GM12875 (cell line): ENCODE data around the gene SMURF2.

Source experiments
- H3K4me3 ChIP-seq: one replicate; pipeline ENCODE4 v1.5.1; 2011; ENCODE audit warnings: low read depth, low read length, control low read depth
- CTCF ChIP-seq: IDR thresholded peaks from 2 replicates; pipeline ENCODE4 v1.5.1; 2011; ENCODE audit warnings: low read depth, mild to moderate bottlenecking, control low read depth, inconsistent platforms, low read length, moderate library complexity, borderline replicate concordance; ENCODE audit not compliant: insufficient read depth

Gene SMURF2

DNA sequence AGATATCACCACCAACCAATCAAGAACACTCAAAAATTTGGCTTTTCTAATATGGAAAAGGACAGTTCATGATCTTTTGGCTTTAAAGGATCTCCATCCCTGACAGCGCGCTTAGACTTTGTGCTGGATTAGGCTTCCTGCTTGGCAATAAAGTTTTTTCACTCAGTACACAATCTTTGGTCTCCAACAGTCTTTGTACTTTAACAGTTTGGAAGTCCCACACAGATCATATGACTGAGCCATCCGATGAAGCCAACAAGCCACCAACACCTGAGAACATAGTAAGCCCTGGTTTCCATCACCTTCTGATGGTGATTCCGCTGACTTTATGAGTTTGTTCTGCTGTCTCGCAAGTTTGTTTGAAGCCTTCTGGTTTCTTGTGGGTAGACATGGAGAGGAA lies 34.3 kb downstream of the SMURF2 start:
- no peak overlapping the region for H3K4me3 ChIP-seq
- TF ChIP-seq CTCF = no peak

DNA sequence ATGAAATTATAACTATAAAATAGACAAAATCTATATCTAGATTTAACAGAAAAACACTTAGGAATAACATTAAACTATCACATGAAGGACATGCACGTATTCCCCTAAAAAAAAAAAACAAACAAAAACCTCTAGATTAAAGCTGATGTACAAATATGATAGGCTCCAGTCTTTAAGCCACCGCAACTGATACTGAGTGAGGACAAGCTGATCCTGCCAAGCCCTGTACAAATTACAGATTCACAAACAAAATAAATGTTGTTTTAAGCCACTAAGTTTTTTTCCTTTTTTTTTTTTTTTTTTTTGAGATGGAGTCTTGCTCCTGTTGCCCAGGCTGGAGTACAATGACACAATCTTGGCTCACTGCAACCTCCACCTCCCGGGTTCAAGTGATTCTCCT lies 35.3 kb downstream of the SMURF2 start:
- no peak for TF ChIP-seq CTCF
- H3K4me3 ChIP-seq = no peak overlapping the region

- no peak for TF ChIP-seq CTCF
These were observed 36.6 kb downstream of the SMURF2 start for GRCh38 chr17:64625541-64625940.

DNA sequence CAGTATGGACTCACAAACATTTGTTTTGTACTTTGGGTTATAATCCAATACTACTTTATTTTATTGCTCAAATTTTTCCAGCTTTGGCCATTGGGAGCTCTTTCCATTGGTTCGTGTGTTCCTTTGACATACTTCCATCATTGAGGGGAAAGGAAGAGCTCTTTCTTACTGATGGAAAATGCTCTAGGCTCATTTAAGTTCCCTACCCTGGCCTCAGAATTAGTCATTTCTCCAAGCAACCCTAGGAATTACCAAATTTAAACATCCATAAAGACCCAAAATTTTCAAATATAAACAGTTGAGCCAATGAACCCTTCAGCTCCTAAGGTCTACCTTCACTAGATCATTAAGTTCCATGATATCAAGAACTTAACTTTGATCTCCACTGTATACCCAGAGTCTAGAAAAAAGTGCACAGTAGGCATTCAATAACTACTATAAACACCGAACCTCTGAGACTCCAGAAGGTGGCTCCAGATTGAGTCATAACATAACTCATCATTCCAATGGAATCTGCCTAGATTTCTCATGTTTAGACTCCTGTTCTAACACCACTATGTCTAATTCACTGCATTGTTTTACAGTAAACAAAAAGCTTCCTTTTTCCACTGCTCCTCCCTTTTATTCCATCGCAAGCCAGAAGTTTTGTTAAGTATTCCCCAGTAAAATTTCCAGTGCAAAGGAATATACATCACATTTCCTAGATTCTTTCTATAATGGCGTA lies 39.0 kb downstream of the SMURF2 start:
- no peak overlapping the region for H3K4me3 ChIP-seq
- no peak for TF ChIP-seq CTCF

More at GRCh38 chr17:64625541-64625940, 36.6 kb downstream of the SMURF2 start:
- H3K4me3 ChIP-seq = no peak overlapping the region

DNA sequence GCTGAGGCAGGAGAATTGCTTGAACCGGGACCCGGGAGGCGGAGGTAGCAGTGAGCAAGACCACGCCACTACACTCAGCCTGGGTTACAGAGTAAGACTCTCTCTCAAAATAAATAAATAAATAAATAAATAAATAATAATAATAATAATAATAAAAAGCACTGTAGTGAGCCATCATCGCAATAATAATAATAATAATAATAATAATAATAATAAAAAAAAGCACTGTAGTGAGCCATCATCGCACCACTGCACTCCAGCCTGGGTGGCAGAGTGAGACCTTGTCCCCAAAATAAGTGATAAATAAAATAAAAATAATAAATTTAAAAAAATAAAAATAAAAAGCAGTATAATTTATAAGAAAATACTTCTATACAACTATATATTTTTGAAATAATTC lies 40.3 kb downstream of the SMURF2 start:
- no peak overlapping the region for H3K4me3 ChIP-seq
- no peak for TF ChIP-seq CTCF

- TF ChIP-seq CTCF = no peak
- H3K4me3 ChIP-seq = no peak overlapping the region
These were observed 43.3 kb downstream of the SMURF2 start for GRCh38 chr17:64618848-64619247.

DNA sequence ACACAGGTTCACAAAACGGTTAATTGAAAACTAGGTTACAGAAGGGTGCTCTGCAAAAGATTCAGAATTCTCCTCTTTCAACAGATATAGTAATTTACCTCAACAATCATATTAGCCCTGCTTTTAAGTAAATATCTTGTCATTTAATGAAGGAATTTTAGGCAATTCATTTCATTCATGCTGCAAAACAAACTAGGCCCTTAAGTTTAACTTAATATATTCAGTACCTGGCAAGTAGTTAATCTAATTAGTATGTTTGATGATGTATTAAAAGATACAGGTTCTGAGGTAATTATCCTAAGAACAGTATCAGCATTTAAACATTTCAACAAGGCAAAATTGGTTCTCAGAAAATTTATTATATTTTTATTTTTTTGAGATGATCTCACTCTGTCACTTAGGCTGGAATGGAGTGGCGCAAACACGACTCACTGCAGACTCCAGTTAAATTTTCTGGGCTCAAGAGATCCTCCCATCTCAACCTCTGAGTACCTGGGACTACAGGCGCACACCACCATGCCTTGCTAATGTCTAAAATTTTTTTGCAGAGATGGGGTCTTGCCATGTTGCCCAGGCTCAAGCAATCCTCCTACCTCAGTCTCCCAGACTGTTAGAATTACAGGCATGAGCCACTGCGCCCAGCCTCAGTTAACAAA lies 44.9 kb downstream of the SMURF2 start:
- H3K4me3 ChIP-seq = no peak overlapping the region
- TF ChIP-seq CTCF = no peak
